ENCODE data around the gene GAS2L2. TPM values are rescaled to one million over a fixed set of nuclear protein-coding genes. Genes with fewer than 3 reads are reported as not detected.
A peak's percentile ranks its signal among the peaks of the same experiment; 100 is the strongest.

Gene GAS2L2
- 0.10 TPM for total RNA-seq (ENCODE audit: unreplicated experiment)
- long read RNA-seq, result 0 reads

DNA sequence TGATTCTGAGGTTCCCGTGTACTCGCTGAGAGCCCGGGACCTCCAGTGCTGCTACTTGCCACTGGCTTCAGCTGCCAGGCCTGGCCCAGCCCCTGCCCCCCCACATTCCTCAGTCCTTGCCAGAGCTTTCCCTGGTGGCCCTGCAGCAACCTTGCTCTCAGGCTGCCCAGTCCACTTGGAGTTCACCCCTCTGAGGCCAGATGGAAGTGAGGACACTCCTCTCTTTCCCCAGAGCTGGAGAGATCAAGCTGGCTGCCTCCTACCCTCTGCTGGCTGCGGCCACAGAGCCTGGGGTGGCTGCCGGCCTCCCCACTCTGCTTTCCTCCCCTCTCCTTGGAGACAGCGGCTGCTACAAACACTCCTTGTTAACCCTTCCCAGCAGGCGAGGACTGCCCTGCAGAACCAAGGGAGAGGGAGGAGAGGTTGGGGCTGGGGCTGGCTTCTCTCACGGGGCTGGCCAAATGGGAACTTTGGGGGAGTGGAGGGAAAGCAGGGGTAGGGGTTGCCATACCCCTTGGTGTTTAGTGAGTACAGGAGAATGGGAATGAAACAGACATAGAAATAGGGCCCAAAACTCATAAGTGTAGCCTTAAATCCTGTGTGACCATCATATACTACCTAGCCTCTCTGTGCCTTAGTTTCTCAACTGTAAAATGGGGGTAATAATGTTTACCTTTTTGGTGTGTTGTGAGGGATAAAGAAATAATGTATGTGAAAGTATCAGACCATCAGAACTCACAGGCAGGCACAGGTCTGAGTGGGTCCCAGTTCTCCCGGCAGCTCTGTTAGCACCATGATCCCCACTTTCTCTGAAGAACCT lies at the start of gene GAS2L2:
Gene GAS2L2, minus strand, starts transcription at position 295 of the 820 bp plus-strand sequence. CDS start 389 bp downstream, outside the sequence.
- Mint-ChIP-seq H3K4me3 (ENCODE audit: unreplicated experiment) (no peak within 1 kb of the TSS), H3K9me3 (ENCODE audit: unreplicated experiment) (no peaks in the 10 kb centered on the region), H3K36me3 (ENCODE audit: low read depth, unreplicated experiment) (no peaks in the 10 kb centered on the region), H3K4me1 (ENCODE audit: unreplicated experiment) (peaks cover 4% of the 10 kb centered on the region), H3K27ac (ENCODE audit: unreplicated experiment) (no peak within 1 kb of the TSS), H3K27me3 (ENCODE audit: unreplicated experiment) (peaks cover 8% of the 10 kb centered on the region)
- TF ChIP-seq, protein P1, sequence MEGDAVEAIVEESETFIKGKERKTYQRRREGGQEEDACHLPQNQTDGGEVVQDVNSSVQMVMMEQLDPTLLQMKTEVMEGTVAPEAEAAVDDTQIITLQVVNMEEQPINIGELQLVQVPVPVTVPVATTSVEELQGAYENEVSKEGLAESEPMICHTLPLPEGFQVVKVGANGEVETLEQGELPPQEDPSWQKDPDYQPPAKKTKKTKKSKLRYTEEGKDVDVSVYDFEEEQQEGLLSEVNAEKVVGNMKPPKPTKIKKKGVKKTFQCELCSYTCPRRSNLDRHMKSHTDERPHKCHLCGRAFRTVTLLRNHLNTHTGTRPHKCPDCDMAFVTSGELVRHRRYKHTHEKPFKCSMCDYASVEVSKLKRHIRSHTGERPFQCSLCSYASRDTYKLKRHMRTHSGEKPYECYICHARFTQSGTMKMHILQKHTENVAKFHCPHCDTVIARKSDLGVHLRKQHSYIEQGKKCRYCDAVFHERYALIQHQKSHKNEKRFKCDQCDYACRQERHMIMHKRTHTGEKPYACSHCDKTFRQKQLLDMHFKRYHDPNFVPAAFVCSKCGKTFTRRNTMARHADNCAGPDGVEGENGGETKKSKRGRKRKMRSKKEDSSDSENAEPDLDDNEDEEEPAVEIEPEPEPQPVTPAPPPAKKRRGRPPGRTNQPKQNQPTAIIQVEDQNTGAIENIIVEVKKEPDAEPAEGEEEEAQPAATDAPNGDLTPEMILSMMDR (IDR thresholded peaks at IDR 0.05; ENCODE audit: unreplicated experiment), result no peak
- no peak for DNase-seq (ENCODE audit: low spot score)

DNA sequence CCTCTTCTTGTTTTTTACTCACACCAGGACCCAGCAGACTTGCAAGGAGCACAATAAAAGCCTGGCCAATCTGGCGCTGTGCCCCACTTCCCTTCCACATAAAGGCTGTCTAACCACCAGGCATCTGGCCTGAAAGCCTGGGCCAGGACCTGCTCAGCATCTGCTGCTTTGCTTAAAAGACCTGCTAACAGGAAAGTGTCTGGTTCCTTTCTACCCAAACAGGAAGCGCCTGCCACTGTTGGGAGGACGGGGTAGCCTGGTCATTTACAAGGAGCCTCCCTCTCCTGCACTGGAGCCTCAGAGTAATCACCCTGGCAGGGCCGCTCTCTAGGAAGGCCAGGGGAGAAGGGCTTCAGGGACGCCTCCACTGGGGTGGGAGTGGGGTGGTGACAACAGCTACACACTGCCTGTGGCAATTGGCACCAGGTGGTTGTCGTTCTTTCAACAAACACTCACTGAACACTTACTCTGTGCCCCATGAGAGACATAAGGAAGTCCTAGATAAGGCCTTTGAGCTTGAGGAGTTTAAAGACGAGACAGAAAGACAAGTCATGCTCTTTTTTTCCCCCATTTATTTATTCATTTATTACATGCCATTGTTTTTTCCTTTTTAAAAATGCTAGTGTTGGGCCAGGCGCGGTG lies 48.7 kb upstream of the GAS2L2 start:
- H3K4me3 Mint-ChIP-seq (ENCODE audit: unreplicated experiment), result no peak overlapping the region
- peaks cover 45% of the 10 kb centered on the region for H3K4me1 Mint-ChIP-seq (ENCODE audit: unreplicated experiment)
- TF ChIP-seq, protein P1 (IDR thresholded peaks at IDR 0.05; ENCODE audit: unreplicated experiment), result no peak
- no peaks in the 10 kb centered on the region for H3K9me3 Mint-ChIP-seq (ENCODE audit: unreplicated experiment)
- peak; percentile 68 for DNase-seq (ENCODE audit: low spot score)
- peak overlapping the region; percentile 97 for H3K27ac Mint-ChIP-seq (ENCODE audit: unreplicated experiment)
- peaks cover 4% of the 10 kb centered on the region for H3K27me3 Mint-ChIP-seq (ENCODE audit: unreplicated experiment)
- no peaks in the 10 kb centered on the region for H3K36me3 Mint-ChIP-seq (ENCODE audit: low read depth, unreplicated experiment)

DNA sequence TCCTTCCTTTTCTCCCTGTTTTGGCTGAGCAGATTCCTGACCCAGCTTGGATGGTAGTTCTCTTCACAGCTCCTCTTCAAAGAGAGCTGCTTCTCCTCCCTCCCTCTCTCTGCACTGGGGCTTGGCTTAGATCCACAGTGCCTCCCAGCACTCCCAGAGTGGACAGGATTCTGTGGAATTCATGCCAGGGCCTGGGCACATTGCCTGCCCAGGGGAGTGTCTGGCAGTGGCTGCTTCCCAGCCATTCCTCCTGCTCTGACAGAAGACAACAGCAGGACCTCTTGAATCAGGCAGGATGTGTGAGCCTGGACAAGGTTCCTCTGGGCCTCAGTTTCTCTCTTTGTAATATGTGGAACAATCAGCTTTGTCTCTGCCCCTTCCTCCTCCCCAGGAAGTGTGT lies 46.9 kb upstream of the GAS2L2 start:
- Mint-ChIP-seq H3K9me3 (ENCODE audit: unreplicated experiment) (no peaks in the 10 kb centered on the region), H3K4me3 (ENCODE audit: unreplicated experiment) (peak overlapping the region; percentile 26), H3K27ac (ENCODE audit: unreplicated experiment) (peak overlapping the region; percentile 76), H3K27me3 (ENCODE audit: unreplicated experiment) (peaks cover 4% of the 10 kb centered on the region), H3K36me3 (ENCODE audit: low read depth, unreplicated experiment) (no peaks in the 10 kb centered on the region), H3K4me1 (ENCODE audit: unreplicated experiment) (peaks cover 45% of the 10 kb centered on the region)
- DNase-seq (ENCODE audit: low spot score), result no peak
- TF ChIP-seq, protein P1 (IDR thresholded peaks at IDR 0.05; ENCODE audit: unreplicated experiment), result no peak

DNA sequence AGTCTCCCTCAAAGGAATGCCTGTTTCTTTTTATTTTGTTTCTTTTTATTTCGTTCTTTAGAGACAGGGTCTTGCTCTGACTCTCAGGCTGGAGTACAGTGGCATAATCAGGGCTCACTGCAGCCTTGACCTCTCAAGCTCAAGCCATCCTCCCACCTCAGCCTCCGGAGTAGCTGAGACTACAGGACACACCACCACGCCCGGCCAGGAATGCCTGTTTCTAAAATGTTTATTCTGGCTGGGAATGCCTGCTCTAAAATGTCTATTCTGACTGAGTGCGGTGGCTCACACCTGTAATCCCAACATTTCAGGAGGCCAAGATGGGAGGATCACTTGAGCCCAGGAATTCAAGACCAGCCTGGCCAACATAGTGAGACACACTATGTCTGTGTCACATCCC lies 44.9 kb upstream of the GAS2L2 start:
- H3K9me3 Mint-ChIP-seq (ENCODE audit: unreplicated experiment), result no peaks in the 10 kb centered on the region

More for the DNA sequence above, 44.9 kb upstream of the GAS2L2 start:
- Mint-ChIP-seq H3K27me3 (ENCODE audit: unreplicated experiment) (peaks cover 10% of the 10 kb centered on the region), H3K4me1 (ENCODE audit: unreplicated experiment) (peaks cover 48% of the 10 kb centered on the region), H3K4me3 (ENCODE audit: unreplicated experiment) (no peak overlapping the region), H3K36me3 (ENCODE audit: low read depth, unreplicated experiment) (no peaks in the 10 kb centered on the region), H3K27ac (ENCODE audit: unreplicated experiment) (no peak overlapping the region)
- no peak for DNase-seq (ENCODE audit: low spot score)
- TF ChIP-seq, protein P1 (IDR thresholded peaks at IDR 0.05; ENCODE audit: unreplicated experiment), result no peak
